Astrocyte (in vitro differentiated cells and primary cell): ENCODE measurements around the gene COMMD8. TPM values are rescaled to one million over a fixed set of nuclear protein-coding genes. Genes with fewer than 3 reads are reported as not detected.

Source experiments
- DNase-seq: peaks from one replicate; pipeline ENCODE4 v3.0.0-alpha.2; 2010; ENCODE audit warnings: low read depth
- FAIRE-seq: peaks from 2 replicates; lab custom pipeline; 2011; peaks lifted over from hg19 to GRCh38; lab: Jason Lieb, UNC
- H2AFZ ChIP-seq: 2 replicates; pipeline ENCODE4 v1.6.0; 2012; ENCODE audit warnings: low read depth, low read length, inconsistent platforms
- H3K27ac ChIP-seq: 2 replicates; pipeline ENCODE4 v1.5.1; 2011; ENCODE audit warnings: low read depth, low read length, inconsistent platforms
- H3K27me3 ChIP-seq: 2 replicates; pipeline ENCODE4 v1.6.0; 2011; ENCODE audit warnings: low read length, inconsistent platforms; ENCODE audit not compliant: insufficient read depth
- H3K36me3 ChIP-seq: 2 replicates; pipeline ENCODE4 v1.5.1; 2011; ENCODE audit warnings: low read length, inconsistent platforms; ENCODE audit not compliant: insufficient read depth
- H3K4me1 ChIP-seq: 2 replicates; pipeline ENCODE4 v1.5.1; 2011; ENCODE audit warnings: low read length, inconsistent platforms; ENCODE audit not compliant: insufficient read depth
- H3K4me2 ChIP-seq: 2 replicates; pipeline ENCODE4 v1.6.0; 2012; ENCODE audit warnings: low read length, inconsistent platforms
- H3K4me3 ChIP-seq: 2 replicates; pipeline ENCODE4 v1.5.1; 2011; ENCODE audit warnings: low read depth, mild to moderate bottlenecking, low read length, inconsistent platforms; ENCODE audit not compliant: insufficient read depth
- H3K79me2 ChIP-seq: 2 replicates; pipeline ENCODE4 v1.6.0; 2012; ENCODE audit warnings: mild to moderate bottlenecking, low read length, inconsistent platforms; ENCODE audit not compliant: insufficient read depth
- H3K9ac ChIP-seq: 2 replicates; pipeline ENCODE4 v1.6.0; 2012; ENCODE audit warnings: mild to moderate bottlenecking, low read length, inconsistent platforms
- H3K9me3 ChIP-seq: 2 replicates; pipeline ENCODE4 v1.5.1; 2012; ENCODE audit warnings: low read depth, mild to moderate bottlenecking, low read length, inconsistent platforms; ENCODE audit not compliant: insufficient read depth
- H4K20me1 ChIP-seq: 2 replicates; pipeline ENCODE4 v1.6.0; 2012; ENCODE audit warnings: low read length, inconsistent platforms; ENCODE audit not compliant: insufficient read depth
- H3K27ac Mint-ChIP-seq: one replicate; pipeline ENCODE4 v1.8.0; 2021; ENCODE audit warnings: mild to moderate bottlenecking, mixed read lengths; ENCODE audit not compliant: unreplicated experiment
- H3K27me3 Mint-ChIP-seq: one replicate; pipeline ENCODE4 v1.8.0; 2021; ENCODE audit warnings: low read depth, mixed read lengths; ENCODE audit not compliant: unreplicated experiment
- H3K36me3 Mint-ChIP-seq: one replicate; pipeline ENCODE4 v1.8.0; 2021; ENCODE audit warnings: low read depth, mixed read lengths; ENCODE audit not compliant: unreplicated experiment
- H3K4me1 Mint-ChIP-seq: one replicate; pipeline ENCODE4 v1.8.0; 2021; ENCODE audit warnings: low read depth, mixed read lengths; ENCODE audit not compliant: unreplicated experiment
- H3K4me3 Mint-ChIP-seq: one replicate; pipeline ENCODE4 v1.8.0; 2021; ENCODE audit warnings: mild to moderate bottlenecking, moderate library complexity, mixed read lengths; ENCODE audit not compliant: unreplicated experiment
- H3K9me3 Mint-ChIP-seq: one replicate; pipeline ENCODE4 v1.8.0; 2021; ENCODE audit warnings: mild to moderate bottlenecking, mixed read lengths; ENCODE audit not compliant: unreplicated experiment
- EZH2 ChIP-seq: IDR thresholded peaks from 2 replicates; pipeline ENCODE4 v1.6.1; 2012; ENCODE audit warnings: mild to moderate bottlenecking, low read length, inconsistent platforms; ENCODE audit not compliant: insufficient read depth
- total RNA-seq: library from RNA; stranded (reverse); gene quantifications from 2 replicates; pipeline ENCODE4 v1.2.1, GENCODE V29; 2021
- TF ChIP-seq, protein P1 (sequence below): IDR thresholded peaks from 2 replicates; pipeline ENCODE4 v1.5.1; 2011; ENCODE audit warnings: low read depth, mild to moderate bottlenecking, inconsistent platforms, low read length, moderate library complexity; ENCODE audit not compliant: insufficient read depth

Gene COMMD8
- total RNA-seq, 1 donor from 2014 or later: 23.5 TPM

DNA sequence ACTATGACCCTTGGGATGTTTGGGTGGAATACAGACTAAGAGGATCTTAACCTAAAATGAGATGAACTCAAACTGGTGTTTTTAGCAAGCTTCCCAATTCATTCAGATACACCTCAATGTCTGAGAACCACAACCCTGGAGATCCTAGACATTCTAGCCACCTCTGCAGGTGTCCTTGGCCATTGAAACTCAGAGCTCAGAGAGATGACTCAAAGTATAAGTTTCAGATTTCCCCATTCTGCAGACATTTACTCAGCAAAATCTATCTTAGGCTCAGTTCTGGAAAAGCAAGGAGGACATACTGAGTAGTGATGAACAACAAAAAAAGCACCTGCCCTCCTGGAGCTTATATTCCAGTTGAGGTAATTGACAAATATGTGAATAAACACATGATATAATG lies 47.8 kb downstream of the COMMD8 start:
- Histone ChIP-seq H3K27me3 (no peaks in the 10 kb centered on the region), H2AFZ (no peak overlapping the region), H3K4me1 (no peaks in the 10 kb centered on the region), H3K9me3 (no peaks in the 10 kb centered on the region), H3K79me2 (no peaks in the 10 kb centered on the region), H3K27ac (no peak overlapping the region), H3K4me2 (no peak overlapping the region), H4K20me1 (no peaks in the 10 kb centered on the region), H3K9ac (no peak overlapping the region), H3K36me3 (no peaks in the 10 kb centered on the region), H3K4me3 (no peak overlapping the region)
- H3K27me3 Mint-ChIP-seq: peaks cover 4% of the 10 kb centered on the region
- no peaks in the 10 kb centered on the region for H3K36me3 Mint-ChIP-seq
- no peak overlapping the region for H3K27ac Mint-ChIP-seq
- no peak for FAIRE-seq
- H3K9me3 Mint-ChIP-seq: peaks cover 2% of the 10 kb centered on the region
- no peak for DNase-seq
- TF ChIP-seq EZH2: no peak
- TF ChIP-seq, protein P1, sequence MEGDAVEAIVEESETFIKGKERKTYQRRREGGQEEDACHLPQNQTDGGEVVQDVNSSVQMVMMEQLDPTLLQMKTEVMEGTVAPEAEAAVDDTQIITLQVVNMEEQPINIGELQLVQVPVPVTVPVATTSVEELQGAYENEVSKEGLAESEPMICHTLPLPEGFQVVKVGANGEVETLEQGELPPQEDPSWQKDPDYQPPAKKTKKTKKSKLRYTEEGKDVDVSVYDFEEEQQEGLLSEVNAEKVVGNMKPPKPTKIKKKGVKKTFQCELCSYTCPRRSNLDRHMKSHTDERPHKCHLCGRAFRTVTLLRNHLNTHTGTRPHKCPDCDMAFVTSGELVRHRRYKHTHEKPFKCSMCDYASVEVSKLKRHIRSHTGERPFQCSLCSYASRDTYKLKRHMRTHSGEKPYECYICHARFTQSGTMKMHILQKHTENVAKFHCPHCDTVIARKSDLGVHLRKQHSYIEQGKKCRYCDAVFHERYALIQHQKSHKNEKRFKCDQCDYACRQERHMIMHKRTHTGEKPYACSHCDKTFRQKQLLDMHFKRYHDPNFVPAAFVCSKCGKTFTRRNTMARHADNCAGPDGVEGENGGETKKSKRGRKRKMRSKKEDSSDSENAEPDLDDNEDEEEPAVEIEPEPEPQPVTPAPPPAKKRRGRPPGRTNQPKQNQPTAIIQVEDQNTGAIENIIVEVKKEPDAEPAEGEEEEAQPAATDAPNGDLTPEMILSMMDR: no peak
- no peak overlapping the region for H3K4me3 Mint-ChIP-seq
- H3K4me1 Mint-ChIP-seq: no peaks in the 10 kb centered on the region

DNA sequence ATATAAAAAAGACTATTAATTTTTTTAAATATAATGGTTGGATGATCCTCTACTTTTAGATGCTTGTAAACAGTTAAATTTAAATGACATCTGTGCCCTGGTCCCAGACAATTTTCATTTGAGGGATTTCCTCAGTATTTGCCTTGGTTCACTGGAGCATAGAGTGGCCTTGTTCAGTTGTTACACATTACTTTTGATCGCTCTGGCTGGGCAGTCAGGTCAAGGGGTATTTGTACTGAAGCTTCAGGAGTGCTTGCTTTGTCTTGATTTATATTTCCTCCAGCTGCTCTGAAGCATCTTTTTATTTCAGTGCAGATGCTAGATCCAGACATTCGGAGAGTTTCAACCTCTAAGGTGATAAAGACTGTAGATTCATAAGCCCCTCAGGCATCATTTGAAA lies 50.0 kb downstream of the COMMD8 start:
- no peaks in the 10 kb centered on the region for H3K4me1 ChIP-seq
- peaks cover 2% of the 10 kb centered on the region for H3K27me3 Mint-ChIP-seq
- no peaks in the 10 kb centered on the region for H3K36me3 ChIP-seq
- no peak overlapping the region for H2AFZ ChIP-seq
- FAIRE-seq (no peak), DNase-seq (no peak)
- no peak overlapping the region for H3K27ac Mint-ChIP-seq
- no peak overlapping the region for H3K9ac ChIP-seq
- H3K79me2 ChIP-seq: no peaks in the 10 kb centered on the region
- TF ChIP-seq EZH2: no peak
- TF ChIP-seq, protein P1: no peak
- H3K36me3 Mint-ChIP-seq: no peaks in the 10 kb centered on the region
- no peak overlapping the region for H3K4me3 Mint-ChIP-seq
- H3K9me3 ChIP-seq: no peaks in the 10 kb centered on the region
- H3K4me3 ChIP-seq: no peak overlapping the region
- H3K27ac ChIP-seq: no peak overlapping the region
- H3K9me3 Mint-ChIP-seq: peaks cover 2% of the 10 kb centered on the region
- no peaks in the 10 kb centered on the region for H3K27me3 ChIP-seq
- H3K4me1 Mint-ChIP-seq: no peaks in the 10 kb centered on the region
- no peaks in the 10 kb centered on the region for H4K20me1 ChIP-seq
- H3K4me2 ChIP-seq: no peak overlapping the region

DNA sequence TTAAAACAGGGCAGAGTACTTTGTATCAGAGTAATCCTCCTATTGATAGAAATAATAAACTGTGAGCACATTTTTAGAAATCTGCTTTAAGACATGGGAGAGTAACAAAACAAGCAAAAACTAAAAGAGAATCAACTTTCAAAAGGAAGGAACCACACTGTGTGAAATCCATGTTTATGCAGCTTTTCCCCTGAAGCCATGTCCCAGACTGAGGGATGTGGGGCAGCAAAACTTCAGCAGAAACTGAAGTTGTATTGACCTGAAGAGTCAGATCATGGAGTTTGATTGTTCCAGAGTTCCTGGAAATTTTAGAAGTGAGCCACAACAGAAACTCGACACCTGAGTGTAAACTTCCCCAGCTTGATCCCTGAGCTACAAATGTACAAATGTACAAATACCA lies 53.2 kb downstream of the COMMD8 start:
- H3K27ac Mint-ChIP-seq: no peak overlapping the region
- H4K20me1 ChIP-seq: no peaks in the 10 kb centered on the region
- no peaks in the 10 kb centered on the region for H3K79me2 ChIP-seq
- no peaks in the 10 kb centered on the region for H3K4me1 Mint-ChIP-seq
- no peak overlapping the region for H2AFZ ChIP-seq
- H3K4me2 ChIP-seq: no peak overlapping the region
- no peaks in the 10 kb centered on the region for H3K4me1 ChIP-seq
- H3K27me3 Mint-ChIP-seq: no peaks in the 10 kb centered on the region
- no peak overlapping the region for H3K27ac ChIP-seq
- H3K36me3 Mint-ChIP-seq: no peaks in the 10 kb centered on the region
- H3K9me3 ChIP-seq: no peaks in the 10 kb centered on the region
- DNase-seq (no peak), FAIRE-seq (no peak)
- no peaks in the 10 kb centered on the region for H3K36me3 ChIP-seq
- peaks cover 2% of the 10 kb centered on the region for H3K9me3 Mint-ChIP-seq
- H3K9ac ChIP-seq: no peak overlapping the region
- H3K4me3 ChIP-seq: no peak overlapping the region
- no peaks in the 10 kb centered on the region for H3K27me3 ChIP-seq
- TF ChIP-seq EZH2: no peak
- TF ChIP-seq, protein P1: no peak
- H3K4me3 Mint-ChIP-seq: no peak overlapping the region
